ENCODE data around the gene FAM83F. TPM values are rescaled to one million over a fixed set of nuclear protein-coding genes. Genes with fewer than 3 reads are reported as not detected.

Gene FAM83F
- polyA plus RNA-seq, 4 donors, result 8.5 to 19.9 (median 14.0) TPM

- Histone ChIP-seq H3K36me3 (ENCODE audit: control insufficient read depth in 3 of 3, insufficient read depth in 2 of 3, low read depth in 1 of 3, low read length in 3 of 3) (peaks cover 0 to 8% (median 0%) of the 10 kb centered on the region in 3 donors), H3K4me1 (ENCODE audit: control insufficient read depth in 3 of 3, insufficient read depth in 2 of 3, low read depth in 1 of 3, low read length in 2 of 3) (peaks cover 3 to 6% (median 6%) of the 10 kb centered on the region in 3 donors), H3K27me3 (ENCODE audit: control insufficient read depth in 3 of 3, insufficient read depth in 3 of 3, low read length in 3 of 3) (no peaks in the 10 kb centered on the region), H3K4me3 (ENCODE audit: low read depth in 1 of 3, low read length in 3 of 3) (no peak overlapping the region), H3K9me3 (ENCODE audit: control insufficient read depth in 2 of 2, insufficient read depth in 1 of 2, low read depth in 1 of 2, low read length in 1 of 2) (no peaks in the 10 kb centered on the region), H3K27ac (ENCODE audit: low read depth in 1 of 3, low read length in 2 of 3) (no peak overlapping the region)
- FAIRE-seq (no peak), DNase-seq (peak; percentile 16 to 24)
Observed at GRCh38 chr22:40070701-40071100, 75.9 kb downstream of the FAM83F start.

- Histone ChIP-seq H3K36me3 (ENCODE audit: control insufficient read depth in 3 of 3, insufficient read depth in 2 of 3, low read depth in 1 of 3, low read length in 3 of 3) (peaks cover 0 to 8% (median 0%) of the 10 kb centered on the region in 3 donors), H3K4me3 (ENCODE audit: low read depth in 1 of 3, low read length in 3 of 3) (no peak overlapping the region), H3K27ac (ENCODE audit: low read depth in 1 of 3, low read length in 2 of 3) (no peak overlapping the region), H3K27me3 (ENCODE audit: control insufficient read depth in 3 of 3, insufficient read depth in 3 of 3, low read length in 3 of 3) (no peaks in the 10 kb centered on the region), H3K9me3 (ENCODE audit: control insufficient read depth in 2 of 2, insufficient read depth in 1 of 2, low read depth in 1 of 2, low read length in 1 of 2) (no peaks in the 10 kb centered on the region), H3K4me1 (ENCODE audit: control insufficient read depth in 3 of 3, insufficient read depth in 2 of 3, low read depth in 1 of 3, low read length in 2 of 3) (peaks cover 3 to 10% (median 6%) of the 10 kb centered on the region in 3 donors)
- 98 to 99% (median 98%) methylated on average over 8 of the region's 8 CpGs for WGBS, 3 donors
- FAIRE-seq (no peak), DNase-seq (no peak)
Observed at GRCh38 chr22:40071720-40072119, 77.0 kb downstream of the FAM83F start.

DNA sequence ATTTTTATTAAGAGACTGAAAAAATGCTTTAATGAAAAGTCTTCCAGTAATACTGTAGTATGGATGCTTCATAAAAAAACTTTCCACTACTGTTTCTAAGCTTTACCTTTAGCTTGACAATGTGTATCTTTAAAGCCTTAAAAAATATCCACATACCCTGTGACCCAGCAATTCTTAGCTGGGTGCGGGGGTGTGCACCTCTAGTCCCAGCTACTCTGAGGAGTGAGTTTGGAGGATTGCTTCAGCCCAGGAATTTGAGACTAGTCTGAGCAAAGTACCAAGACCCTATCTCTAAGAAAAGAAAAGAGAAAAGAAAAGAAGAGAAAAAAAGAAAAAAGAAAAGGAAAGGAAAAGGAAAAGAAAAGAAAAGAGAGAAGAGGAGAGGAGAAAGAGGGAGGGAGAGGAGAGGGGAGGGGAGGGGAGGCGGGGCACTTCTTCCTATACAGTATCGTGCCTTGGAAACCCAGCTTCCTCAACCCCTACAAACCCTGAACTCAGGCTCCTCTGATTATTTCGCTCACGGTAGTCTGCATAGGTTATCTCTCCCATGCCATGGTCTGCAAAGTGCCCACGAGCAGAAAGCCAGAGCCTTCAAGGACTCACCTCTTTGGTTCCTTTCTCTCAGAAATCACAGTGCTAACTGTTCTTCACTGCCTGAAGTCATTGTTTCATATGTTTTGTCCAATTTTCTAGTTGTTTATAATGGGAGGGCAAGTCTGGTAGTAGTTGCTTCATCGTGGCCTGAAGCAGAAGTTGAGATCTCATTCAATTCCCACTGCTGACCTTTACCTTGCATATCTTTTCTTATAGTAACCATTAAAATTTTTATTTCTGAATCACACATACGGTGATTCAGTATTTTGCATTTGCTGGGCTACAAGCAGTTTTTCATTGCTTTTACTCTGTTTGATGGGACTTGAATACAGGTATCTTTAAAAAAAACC is 82.2 kb downstream of the FAM83F start:
- Histone ChIP-seq H3K36me3 (ENCODE audit: control insufficient read depth in 3 of 3, insufficient read depth in 2 of 3, low read depth in 1 of 3, low read length in 3 of 3) (no peaks in the 10 kb centered on the region), H3K4me1 (ENCODE audit: control insufficient read depth in 3 of 3, insufficient read depth in 2 of 3, low read depth in 1 of 3, low read length in 2 of 3) (peaks cover 0 to 5% (median 0%) of the 10 kb centered on the region in 3 donors), H3K9me3 (ENCODE audit: control insufficient read depth in 2 of 2, insufficient read depth in 1 of 2, low read depth in 1 of 2, low read length in 1 of 2) (no peaks in the 10 kb centered on the region), H3K27ac (ENCODE audit: low read depth in 1 of 3, low read length in 2 of 3) (peak overlapping the region in 1 of 3 donors; percentile 22), H3K4me3 (ENCODE audit: low read depth in 1 of 3, low read length in 3 of 3) (no peak overlapping the region), H3K27me3 (ENCODE audit: control insufficient read depth in 3 of 3, insufficient read depth in 3 of 3, low read length in 3 of 3) (no peaks in the 10 kb centered on the region)
- FAIRE-seq, result no peak
- no peak for DNase-seq
- 46 to 65% (median 53%) methylated on average over 8 of the region's 8 CpGs for WGBS, 3 donors

GRCh38 chr22:40077646-40078016 is 82.9 kb downstream of the FAM83F start:
- H3K9me3 ChIP-seq (ENCODE audit: control insufficient read depth in 2 of 2, insufficient read depth in 1 of 2, low read depth in 1 of 2, low read length in 1 of 2), result no peaks in the 10 kb centered on the region
- no peak overlapping the region for H3K27ac ChIP-seq (ENCODE audit: low read depth in 1 of 3, low read length in 2 of 3)
- H3K4me1 ChIP-seq (ENCODE audit: control insufficient read depth in 3 of 3, insufficient read depth in 2 of 3, low read depth in 1 of 3, low read length in 2 of 3), result peaks cover 0 to 5% (median 0%) of the 10 kb centered on the region in 3 donors
- H3K36me3 ChIP-seq (ENCODE audit: control insufficient read depth in 3 of 3, insufficient read depth in 2 of 3, low read depth in 1 of 3, low read length in 3 of 3), result no peaks in the 10 kb centered on the region
- H3K27me3 ChIP-seq (ENCODE audit: control insufficient read depth in 3 of 3, insufficient read depth in 3 of 3, low read length in 3 of 3), result no peaks in the 10 kb centered on the region
- no peak for DNase-seq
- WGBS, 3 donors, result 24 to 60% (median 42%) methylated on average over 1 of the region's 1 CpG
- no peak for FAIRE-seq
- H3K4me3 ChIP-seq (ENCODE audit: low read depth in 1 of 3, low read length in 3 of 3), result no peak overlapping the region

- no peak overlapping the region for H3K27ac ChIP-seq (ENCODE audit: low read depth in 1 of 3, low read length in 2 of 3)
- H3K4me1 ChIP-seq (ENCODE audit: control insufficient read depth in 3 of 3, insufficient read depth in 2 of 3, low read depth in 1 of 3, low read length in 2 of 3), result peaks cover 0 to 5% (median 1%) of the 10 kb centered on the region in 3 donors
- H3K9me3 ChIP-seq (ENCODE audit: control insufficient read depth in 2 of 2, insufficient read depth in 1 of 2, low read depth in 1 of 2, low read length in 1 of 2), result peaks cover 0 to 3% of the 10 kb centered on the region in 2 donors
- DNase-seq, result no peak
- H3K27me3 ChIP-seq (ENCODE audit: control insufficient read depth in 3 of 3, insufficient read depth in 3 of 3, low read length in 3 of 3), result no peaks in the 10 kb centered on the region
- no peak for FAIRE-seq
- H3K36me3 ChIP-seq (ENCODE audit: control insufficient read depth in 3 of 3, insufficient read depth in 2 of 3, low read depth in 1 of 3, low read length in 3 of 3), result no peaks in the 10 kb centered on the region
- no peak overlapping the region for H3K4me3 ChIP-seq (ENCODE audit: low read depth in 1 of 3, low read length in 3 of 3)
- WGBS, 3 donors, result 62 to 91% (median 82%) methylated on average over 5 of the region's 5 CpGs
Observed at GRCh38 chr22:40081662-40082061, 86.9 kb downstream of the FAM83F start.

GRCh38 chr22:40082184-40082583 is 87.4 kb downstream of the FAM83F start:
- Histone ChIP-seq H3K36me3 (ENCODE audit: control insufficient read depth in 3 of 3, insufficient read depth in 2 of 3, low read depth in 1 of 3, low read length in 3 of 3) (no peaks in the 10 kb centered on the region), H3K9me3 (ENCODE audit: control insufficient read depth in 2 of 2, insufficient read depth in 1 of 2, low read depth in 1 of 2, low read length in 1 of 2) (peaks cover 0 to 3% of the 10 kb centered on the region in 2 donors), H3K27ac (ENCODE audit: low read depth in 1 of 3, low read length in 2 of 3) (no peak overlapping the region), H3K27me3 (ENCODE audit: control insufficient read depth in 3 of 3, insufficient read depth in 3 of 3, low read length in 3 of 3) (no peaks in the 10 kb centered on the region), H3K4me3 (ENCODE audit: low read depth in 1 of 3, low read length in 3 of 3) (no peak overlapping the region), H3K4me1 (ENCODE audit: control insufficient read depth in 3 of 3, insufficient read depth in 2 of 3, low read depth in 1 of 3, low read length in 2 of 3) (peaks cover 0 to 3% (median 1%) of the 10 kb centered on the region in 3 donors)
- FAIRE-seq (no peak), DNase-seq (no peak)
- WGBS, 3 donors, result 91 to 96% (median 92%) methylated on average over 1 of the region's 1 CpG

DNA sequence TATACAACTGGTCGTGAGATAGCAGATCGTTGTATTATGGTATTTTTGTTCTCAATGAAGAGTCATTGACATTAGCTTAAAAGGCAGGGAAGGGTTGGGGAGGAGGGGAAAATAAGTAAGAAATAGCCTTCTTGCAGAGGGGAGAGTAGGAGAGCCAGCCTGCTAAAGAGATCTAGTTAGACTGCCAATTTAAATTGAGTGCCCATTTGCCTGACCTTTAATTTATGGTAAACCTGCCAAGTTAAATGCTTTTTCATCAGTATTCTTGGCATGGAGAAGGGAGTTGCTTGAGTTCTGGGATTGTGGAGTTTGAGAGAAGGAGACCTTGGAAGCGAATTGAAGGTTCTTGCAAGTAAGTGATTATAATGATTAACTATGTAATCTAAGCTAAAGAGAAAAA is 89.0 kb downstream of the FAM83F start:
- no peak overlapping the region for H3K4me3 ChIP-seq (ENCODE audit: low read depth in 1 of 3, low read length in 3 of 3)
- no peak overlapping the region for H3K27ac ChIP-seq (ENCODE audit: low read depth in 1 of 3, low read length in 2 of 3)
- peaks cover 0 to 3% of the 10 kb centered on the region in 2 donors for H3K9me3 ChIP-seq (ENCODE audit: control insufficient read depth in 2 of 2, insufficient read depth in 1 of 2, low read depth in 1 of 2, low read length in 1 of 2)
- DNase-seq, result no peak
- H3K36me3 ChIP-seq (ENCODE audit: control insufficient read depth in 3 of 3, insufficient read depth in 2 of 3, low read depth in 1 of 3, low read length in 3 of 3), result no peaks in the 10 kb centered on the region
- H3K4me1 ChIP-seq (ENCODE audit: control insufficient read depth in 3 of 3, insufficient read depth in 2 of 3, low read depth in 1 of 3, low read length in 2 of 3), result peaks cover 0 to 3% (median 1%) of the 10 kb centered on the region in 3 donors
- WGBS, 3 donors, result 74 to 88% (median 81%) methylated on average over 3 of the region's 3 CpGs
- FAIRE-seq, result no peak
- H3K27me3 ChIP-seq (ENCODE audit: control insufficient read depth in 3 of 3, insufficient read depth in 3 of 3, low read length in 3 of 3), result no peaks in the 10 kb centered on the region

- WGBS, 3 donors, result 83 to 93% (median 84%) methylated on average over 5 of the region's 5 CpGs
- no peak overlapping the region for H3K4me3 ChIP-seq (ENCODE audit: low read depth in 1 of 3, low read length in 3 of 3)
- peaks cover 0 to 3% (median 1%) of the 10 kb centered on the region in 3 donors for H3K4me1 ChIP-seq (ENCODE audit: control insufficient read depth in 3 of 3, insufficient read depth in 2 of 3, low read depth in 1 of 3, low read length in 2 of 3)
- no peak overlapping the region for H3K27ac ChIP-seq (ENCODE audit: low read depth in 1 of 3, low read length in 2 of 3)
- no peak for FAIRE-seq
- H3K9me3 ChIP-seq (ENCODE audit: control insufficient read depth in 2 of 2, insufficient read depth in 1 of 2, low read depth in 1 of 2, low read length in 1 of 2), result peaks cover 0 to 3% of the 10 kb centered on the region in 2 donors
- no peak for DNase-seq
- no peaks in the 10 kb centered on the region for H3K27me3 ChIP-seq (ENCODE audit: control insufficient read depth in 3 of 3, insufficient read depth in 3 of 3, low read length in 3 of 3)
- H3K36me3 ChIP-seq (ENCODE audit: control insufficient read depth in 3 of 3, insufficient read depth in 2 of 3, low read depth in 1 of 3, low read length in 3 of 3), result no peaks in the 10 kb centered on the region
Observed at GRCh38 chr22:40084246-40084645, 89.5 kb downstream of the FAM83F start.

Measured in small intestine (tissue), 7 donors.